SK-N-SH (cell line): Measurements from ENCODE around the gene PRRC2A. TPM values are rescaled to one million over a fixed set of nuclear protein-coding genes. Genes with fewer than 3 reads are reported as not detected.

Experiments used
- CTCF ChIA-PET: fragments of 300-600, 350-600 bp; formaldehyde crosslinking; extraction: SDS; loops from one replicate; lab custom pipeline; 2021; lab: Yijun Ruan, JAX
- POLR2A ChIA-PET: fragments of 350-600 bp; sonication (Branson Sonifier 250); formaldehyde crosslinking; extraction: SDS; loops from one replicate; lab custom pipeline; 2020; ENCODE audit warnings: antibody characterized with exemption, inconsistent platforms; lab: Yijun Ruan, JAX
- DNase-seq: peaks from one replicate; pipeline ENCODE4 v3.0.0; 2012
- H2AFZ ChIP-seq: fragments of 200-600 bp; sonication (generic); 2 replicates; pipeline ENCODE4 v1.8.1; 2016; ENCODE audit warnings: antibody characterized with exemption, mild to moderate bottlenecking, low read depth
- H3F3A ChIP-seq: fragments of 200-600 bp; sonication (generic); replicated peaks from 2 replicates; pipeline ENCODE3; 2016; ENCODE audit warnings: antibody characterized with exemption, mild to moderate bottlenecking; ENCODE audit not compliant: insufficient read depth
- H3K27ac ChIP-seq, 2 experiments: fragments of 200-500 bp in 1 of 2; fragments of 200-600 bp in 1 of 2; sonication (Bioruptor generic) in 1 of 2; sonication (generic), shearing (Covaris generic) in 1 of 2; 2 replicates each; pipeline versions ENCODE4 v1.5.1 to v1.6.1; 2014 to 2016; ENCODE audit warnings: low read depth in 2 of 2, inconsistent platforms in 1 of 2, low read length in 1 of 2, mild to moderate bottlenecking in 1 of 2, mixed read lengths in 1 of 2
- H3K27me3 ChIP-seq: fragments of 200-600 bp; sonication (generic), shearing (Covaris generic); 2 replicates; pipeline ENCODE4 v1.6.1; 2016; ENCODE audit warnings: mixed run types; ENCODE audit not compliant: insufficient read depth
- H3K36me3 ChIP-seq, 2 experiments: fragments of 200-500 bp in 1 of 2; fragments of 200-600 bp in 1 of 2; sonication (Bioruptor generic) in 1 of 2; sonication (generic) in 1 of 2; replicated peaks in 1 of 2; 2 replicates each; pipeline versions ENCODE3 to v1.5.1; 2014 to 2016; ENCODE audit warnings: low read length in 1 of 2, mild to moderate bottlenecking in 1 of 2; ENCODE audit not compliant: insufficient read depth in 2 of 2, control insufficient read depth in 1 of 2
- H3K4me1 ChIP-seq, 2 experiments: fragments of 200-500 bp in 1 of 2; fragments of 200-600 bp in 1 of 2; sonication (Bioruptor generic) in 1 of 2; sonication (generic), shearing (Covaris generic) in 1 of 2; 2 replicates each; pipeline versions ENCODE4 v1.5.1 to v1.6.1; 2014 to 2016; ENCODE audit warnings: low read depth in 1 of 2, low read length in 1 of 2, mixed run types in 1 of 2; ENCODE audit not compliant: insufficient read depth in 2 of 2, control insufficient read depth in 1 of 2
- H3K4me2 ChIP-seq: fragments of 200-600 bp; sonication (generic), shearing (Covaris generic); 2 replicates; pipeline ENCODE4 v1.6.1; 2017; ENCODE audit warnings: mixed run types
- H3K4me3 ChIP-seq, 2 experiments: fragments of 200-500 bp in 1 of 2; fragments of 200-600 bp in 1 of 2; sonication (Bioruptor generic) in 1 of 2; sonication (generic), shearing (Covaris generic) in 1 of 2; 2 replicates each; pipeline versions ENCODE4 v1.5.1 to v1.8.1; 2014 to 2016; ENCODE audit warnings: low read depth in 2 of 2, inconsistent platforms in 1 of 2, low read length in 1 of 2, mild to moderate bottlenecking in 1 of 2, mixed read lengths in 1 of 2, moderate library complexity in 1 of 2
- H3K79me2 ChIP-seq: fragments of 200-600 bp; sonication (generic); 2 replicates; pipeline ENCODE4 v1.8.1; 2017; ENCODE audit warnings: mild to moderate bottlenecking; ENCODE audit not compliant: insufficient read depth
- H3K9ac ChIP-seq: fragments of 200-600 bp; sonication (generic); 2 replicates; pipeline ENCODE4 v1.6.1; 2017; ENCODE audit warnings: mixed run types
- H3K9me2 ChIP-seq: fragments of 200-600 bp; sonication (generic); 2 replicates; pipeline ENCODE4 v1.6.1; 2017; ENCODE audit warnings: mixed run types
- H3K9me3 ChIP-seq: fragments of 200-600 bp; sonication (generic); 2 replicates; pipeline ENCODE4 v1.6.1; 2017; ENCODE audit warnings: mixed run types, mild to moderate bottlenecking, moderate library complexity
- H4K20me1 ChIP-seq: fragments of 200-600 bp; sonication (generic); 2 replicates; pipeline ENCODE4 v1.6.1; 2017; ENCODE audit warnings: mild to moderate bottlenecking, mixed run types; ENCODE audit not compliant: insufficient read depth
- CTCF ChIP-seq: fragments of 200-600 bp; sonication (generic); IDR thresholded peaks from 2 replicates; pipeline ENCODE4 v1.6.1; 2017; ENCODE audit warnings: antibody characterized with exemption, mild to moderate bottlenecking, moderate library complexity
- EZH2phosphoT487 ChIP-seq: fragments of 200-600 bp; sonication (generic); IDR thresholded peaks from 2 replicates; pipeline ENCODE4 v1.6.1; 2017; ENCODE audit warnings: low read depth, mixed run types, mild to moderate bottlenecking, antibody characterized with exemption, moderate library complexity, borderline replicate concordance
- GATA2 ChIP-seq: sonication (generic); formaldehyde crosslinking; IDR thresholded peaks from 2 replicates; pipeline ENCODE4 v1.5.0; 2020; ENCODE audit warnings: mild to moderate bottlenecking, missing genetic modification reagents
- SIN3A ChIP-seq: IDR thresholded peaks from 2 replicates; pipeline ENCODE4 v1.6.1; 2012; ENCODE audit warnings: low read depth, mild to moderate bottlenecking, low read length, moderate library complexity, borderline replicate concordance
- TCF12 ChIP-seq: IDR thresholded peaks from 2 replicates; pipeline ENCODE4 v1.4.0; 2012
- WGBS: methylation state at CpG from one replicate; pipeline ENCODE4 v1.1.6; 2017; ENCODE audit warnings: low lambda C conversion rate; 5-methylcytosine and 5-hydroxymethylcytosine counted together
- polyA plus RNA-seq, 3 experiments: library from polyadenylated mRNA; depleted of rRNA; stranded (reverse); fragments of >200 nt; gene quantifications; 2 replicates each; pipeline ENCODE4 v1.2.3, GENCODE V29; 2012
- TF ChIP-seq, protein P1 (sequence below): IDR thresholded peaks from 2 replicates; pipeline ENCODE4 v1.4.0; 2012; ENCODE audit warnings: low read depth, borderline replicate concordance

Gene PRRC2A
- polyA plus RNA-seq, 1 of the 3 experiments (the other 2 are of a cell fraction): 76.1 TPM

DNA sequence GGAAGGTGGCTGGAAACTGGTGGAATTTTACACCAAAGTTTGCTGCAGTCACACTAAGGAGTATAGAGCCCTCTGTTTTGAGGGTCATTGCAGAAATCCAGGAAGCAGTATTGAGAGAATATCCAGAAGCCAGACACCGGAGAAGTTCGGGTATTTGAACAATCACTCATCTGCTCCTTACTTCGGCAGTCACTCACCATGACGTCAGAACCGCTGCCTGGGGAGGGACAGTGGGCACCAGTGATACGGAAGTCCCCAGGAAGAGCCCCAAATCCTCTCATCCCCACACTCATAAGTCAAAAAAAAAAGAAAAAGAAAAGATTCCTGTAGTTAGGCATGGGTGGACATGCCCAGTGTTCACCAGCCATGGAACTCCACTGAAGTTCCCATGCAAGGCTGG lies 56.4 kb downstream of the PRRC2A start:
- Histone ChIP-seq H3K36me3 (peaks cover 0 to 6% of the 10 kb centered on the region in 2 experiments), H2AFZ (no peak overlapping the region)
- no peak for TF ChIP-seq CTCF

GRCh38 chr6:31677955-31678354 lies 57.4 kb downstream of the PRRC2A start:
- no peak overlapping the region for H3K4me3 ChIP-seq
- no peaks in the 10 kb centered on the region for H3K9me2 ChIP-seq
- no peak overlapping the region for H3K4me2 ChIP-seq
- H3K27ac ChIP-seq: no peak overlapping the region
- ChIA-PET POLR2A (no interaction called here), CTCF (interaction anchor here (2.1 kb wide), 1 partner anchor 152 kb away, joined by 9 read pairs; no protein-coding TSS in a partner anchor)
- DNase-seq: no peak
- H3K9me3 ChIP-seq: no peaks in the 10 kb centered on the region
- WGBS: 69% methylated on average over 8 of the region's 8 CpGs
- no peak overlapping the region for H3K9ac ChIP-seq
- no peak overlapping the region for H2AFZ ChIP-seq
- no peaks in the 10 kb centered on the region for H4K20me1 ChIP-seq
- no peaks in the 10 kb centered on the region for H3K27me3 ChIP-seq
- peaks cover 3 to 7% of the 10 kb centered on the region in 2 experiments; a peak in 2 of 4 replicates for H3K4me1 ChIP-seq
- peaks cover 0 to 3% of the 10 kb centered on the region in 2 experiments for H3K36me3 ChIP-seq
- TF ChIP-seq TCF12 (no peak), SIN3A (no peak), CTCF (no peak), GATA2 (CRISPR knock-in tag) (no peak), EZH2phosphoT487 (no peak)
- TF ChIP-seq, protein P1, sequence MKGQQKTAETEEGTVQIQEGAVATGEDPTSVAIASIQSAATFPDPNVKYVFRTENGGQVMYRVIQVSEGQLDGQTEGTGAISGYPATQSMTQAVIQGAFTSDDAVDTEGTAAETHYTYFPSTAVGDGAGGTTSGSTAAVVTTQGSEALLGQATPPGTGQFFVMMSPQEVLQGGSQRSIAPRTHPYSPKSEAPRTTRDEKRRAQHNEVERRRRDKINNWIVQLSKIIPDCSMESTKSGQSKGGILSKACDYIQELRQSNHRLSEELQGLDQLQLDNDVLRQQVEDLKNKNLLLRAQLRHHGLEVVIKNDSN: no peak
- H3F3A ChIP-seq: peaks cover 12% of the 10 kb centered on the region
- no peaks in the 10 kb centered on the region for H3K79me2 ChIP-seq

More for the DNA sequence above, 56.4 kb downstream of the PRRC2A start:
- WGBS: 65% methylated on average over 6 of the region's 6 CpGs
- Histone ChIP-seq H3K4me1 (peaks cover 3 to 7% of the 10 kb centered on the region in 2 experiments; a peak in 2 of 4 replicates), H4K20me1 (no peaks in the 10 kb centered on the region), H3K27ac (no peak overlapping the region), H3F3A (peaks cover 16% of the 10 kb centered on the region), H3K4me3 (no peak overlapping the region), H3K79me2 (no peaks in the 10 kb centered on the region), H3K9ac (no peak overlapping the region), H3K27me3 (no peaks in the 10 kb centered on the region), H3K9me3 (no peaks in the 10 kb centered on the region), H3K4me2 (no peak overlapping the region), H3K9me2 (no peaks in the 10 kb centered on the region)
- ChIA-PET CTCF (no interaction called here), POLR2A (no interaction called here)
- no peak for DNase-seq
